ENCODE results near the gene NRL.

Gene NRL

DNA sequence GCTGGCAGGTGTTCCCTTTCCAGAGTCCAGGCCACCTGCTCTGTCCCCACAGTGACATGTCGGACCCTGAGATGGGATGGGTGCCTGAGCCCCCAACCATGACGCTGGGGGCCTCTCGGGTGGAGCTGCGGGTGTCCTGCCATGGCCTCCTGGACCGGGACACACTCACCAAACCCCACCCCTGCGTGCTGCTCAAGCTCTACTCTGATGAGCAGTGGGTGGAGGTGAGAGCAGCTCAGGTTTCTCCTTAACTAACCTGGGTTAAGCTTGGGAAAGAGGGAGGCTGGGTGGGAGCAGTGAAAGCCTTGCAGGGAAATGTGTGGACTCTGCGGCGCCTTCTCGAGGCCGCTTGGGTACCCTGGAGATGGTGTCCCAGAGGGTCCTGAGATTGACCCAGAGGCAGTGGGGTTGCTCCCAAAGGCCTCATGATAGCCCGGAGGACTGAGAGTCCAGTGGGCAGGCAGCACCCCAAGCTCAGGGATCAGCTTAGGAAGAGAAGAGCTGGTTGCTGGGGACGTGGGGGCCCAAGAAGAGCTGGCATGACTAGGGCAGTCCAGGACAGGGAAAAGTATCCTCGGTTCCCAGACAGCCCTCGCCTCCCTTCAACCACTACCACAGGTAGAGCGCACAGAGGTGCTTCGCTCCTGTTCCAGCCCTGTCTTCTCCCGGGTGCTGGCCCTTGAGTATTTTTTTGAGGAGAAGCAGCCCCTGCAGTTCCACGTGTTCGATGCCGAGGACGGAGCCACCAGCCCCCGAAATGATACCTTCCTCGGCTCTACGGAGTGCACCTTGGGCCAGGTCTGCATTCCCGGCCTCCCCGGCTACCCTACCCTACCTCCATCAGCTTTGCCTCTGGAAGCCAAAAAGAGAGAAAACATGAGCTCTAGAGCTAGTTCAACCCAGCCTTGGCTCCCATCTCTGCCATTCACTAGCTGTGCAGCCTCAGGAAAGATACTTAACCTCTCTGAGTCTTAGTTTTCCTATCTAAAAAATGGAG lies 41.6 kb downstream of the NRL start:
- H3K36me3 ChIP-seq (replicated peaks; ENCODE audit: low read depth, low read length), result no peaks in the 10 kb centered on the region
- no peak for TF ChIP-seq EZH2phosphoT487 (IDR thresholded peaks at IDR 0.05; ENCODE audit: low read depth)
- TF ChIP-seq, protein P1, sequence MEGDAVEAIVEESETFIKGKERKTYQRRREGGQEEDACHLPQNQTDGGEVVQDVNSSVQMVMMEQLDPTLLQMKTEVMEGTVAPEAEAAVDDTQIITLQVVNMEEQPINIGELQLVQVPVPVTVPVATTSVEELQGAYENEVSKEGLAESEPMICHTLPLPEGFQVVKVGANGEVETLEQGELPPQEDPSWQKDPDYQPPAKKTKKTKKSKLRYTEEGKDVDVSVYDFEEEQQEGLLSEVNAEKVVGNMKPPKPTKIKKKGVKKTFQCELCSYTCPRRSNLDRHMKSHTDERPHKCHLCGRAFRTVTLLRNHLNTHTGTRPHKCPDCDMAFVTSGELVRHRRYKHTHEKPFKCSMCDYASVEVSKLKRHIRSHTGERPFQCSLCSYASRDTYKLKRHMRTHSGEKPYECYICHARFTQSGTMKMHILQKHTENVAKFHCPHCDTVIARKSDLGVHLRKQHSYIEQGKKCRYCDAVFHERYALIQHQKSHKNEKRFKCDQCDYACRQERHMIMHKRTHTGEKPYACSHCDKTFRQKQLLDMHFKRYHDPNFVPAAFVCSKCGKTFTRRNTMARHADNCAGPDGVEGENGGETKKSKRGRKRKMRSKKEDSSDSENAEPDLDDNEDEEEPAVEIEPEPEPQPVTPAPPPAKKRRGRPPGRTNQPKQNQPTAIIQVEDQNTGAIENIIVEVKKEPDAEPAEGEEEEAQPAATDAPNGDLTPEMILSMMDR (IDR thresholded peaks at IDR 0.05; ENCODE audit: low read depth, low read length), result no peak
- no peak overlapping the region for H3K27ac ChIP-seq (ENCODE audit: low read length)
- no peak overlapping the region for H2AFZ ChIP-seq (ENCODE audit: low read depth, low read length)
- no peaks in the 10 kb centered on the region for H3K27me3 ChIP-seq (ENCODE audit: low read depth, low read length)
- no peaks in the 10 kb centered on the region for H3K79me2 ChIP-seq (ENCODE audit: low read length)
- no peaks in the 10 kb centered on the region for H4K20me1 ChIP-seq (ENCODE audit: insufficient read depth, low read length)
- H3K4me2 ChIP-seq (ENCODE audit: low read length), result no peak overlapping the region
- no peaks in the 10 kb centered on the region for H3K9me3 ChIP-seq (ENCODE audit: insufficient read depth, low read length)
- H3K4me1 ChIP-seq (ENCODE audit: low read length), result peaks cover 15% of the 10 kb centered on the region
- no peak overlapping the region for H3K9ac ChIP-seq (ENCODE audit: low read length)
- H3K4me3 ChIP-seq (ENCODE audit: low read length), result no peak overlapping the region

DNA sequence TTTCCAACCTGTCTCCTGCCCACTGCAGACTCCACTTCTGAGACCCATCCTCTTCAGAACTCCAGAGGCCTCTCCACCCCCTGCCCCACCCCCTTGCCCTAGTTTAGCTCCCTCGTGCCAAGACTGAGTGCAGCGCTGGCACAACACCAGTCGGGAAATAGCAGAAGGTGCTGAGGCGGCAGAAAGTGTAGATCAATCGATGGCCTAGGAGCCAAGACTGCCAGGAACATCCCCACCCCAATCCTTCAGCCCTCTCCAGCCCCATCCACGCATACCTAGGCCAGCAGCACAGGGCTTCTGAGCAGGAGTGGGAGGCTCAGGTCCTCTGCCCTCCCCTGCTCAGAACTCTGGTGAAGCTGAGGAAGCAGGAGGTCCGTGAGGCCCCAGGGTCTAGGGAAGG lies 42.3 kb downstream of the NRL start:
- H3K9ac ChIP-seq (ENCODE audit: low read length), result no peak overlapping the region
- H3K4me3 ChIP-seq (ENCODE audit: low read length), result no peak overlapping the region
- H4K20me1 ChIP-seq (ENCODE audit: insufficient read depth, low read length), result no peaks in the 10 kb centered on the region
- H3K4me1 ChIP-seq (ENCODE audit: low read length), result peaks cover 15% of the 10 kb centered on the region
- no peak overlapping the region for H3K4me2 ChIP-seq (ENCODE audit: low read length)
- H2AFZ ChIP-seq (ENCODE audit: low read depth, low read length), result no peak overlapping the region
- H3K9me3 ChIP-seq (ENCODE audit: insufficient read depth, low read length), result no peaks in the 10 kb centered on the region
- TF ChIP-seq EZH2phosphoT487 (IDR thresholded peaks at IDR 0.05; ENCODE audit: low read depth), result no peak
- TF ChIP-seq, protein P1 (IDR thresholded peaks at IDR 0.05; ENCODE audit: low read depth, low read length), result no peak
- no peaks in the 10 kb centered on the region for H3K27me3 ChIP-seq (ENCODE audit: low read depth, low read length)
- no peaks in the 10 kb centered on the region for H3K36me3 ChIP-seq (replicated peaks; ENCODE audit: low read depth, low read length)
- no peak overlapping the region for H3K27ac ChIP-seq (ENCODE audit: low read length)
- no peaks in the 10 kb centered on the region for H3K79me2 ChIP-seq (ENCODE audit: low read length)

DNA sequence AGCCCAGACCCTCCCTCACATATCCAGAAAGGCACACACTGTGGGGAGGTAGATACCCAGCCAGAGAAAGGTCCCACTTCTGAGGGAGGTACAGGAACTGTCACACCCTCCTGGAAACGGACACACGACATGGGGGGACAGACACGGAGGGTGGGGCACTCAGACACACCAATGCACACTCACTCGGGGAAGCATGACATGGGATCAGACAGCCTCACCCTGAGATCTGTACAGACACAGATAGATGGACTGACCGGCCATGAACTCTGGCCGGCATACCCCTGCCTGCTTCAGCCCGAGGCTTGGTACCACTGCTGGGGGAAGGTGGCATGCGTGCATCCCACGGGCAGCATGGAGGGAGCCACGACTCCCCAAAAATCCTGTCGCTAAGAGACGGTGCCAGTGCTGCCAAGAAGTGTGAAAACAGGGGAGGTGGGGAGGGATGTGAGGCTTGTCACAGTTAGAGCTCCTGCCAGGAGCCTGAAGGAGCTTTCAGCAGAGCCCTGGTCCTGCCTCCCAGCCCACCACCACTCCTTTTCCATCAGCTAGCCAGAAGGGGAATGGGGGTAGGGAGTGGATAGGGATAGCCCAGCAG lies 42.8 kb downstream of the NRL start:
- no peak overlapping the region for H3K4me2 ChIP-seq (ENCODE audit: low read length)
- H3K27me3 ChIP-seq (ENCODE audit: low read depth, low read length), result no peaks in the 10 kb centered on the region

More for the DNA sequence above, 42.8 kb downstream of the NRL start:
- H3K27ac ChIP-seq (ENCODE audit: low read length), result no peak overlapping the region
- peaks cover 15% of the 10 kb centered on the region for H3K4me1 ChIP-seq (ENCODE audit: low read length)
- no peak overlapping the region for H3K4me3 ChIP-seq (ENCODE audit: low read length)
- H3K79me2 ChIP-seq (ENCODE audit: low read length), result no peaks in the 10 kb centered on the region
- no peak overlapping the region for H2AFZ ChIP-seq (ENCODE audit: low read depth, low read length)
- no peaks in the 10 kb centered on the region for H3K36me3 ChIP-seq (replicated peaks; ENCODE audit: low read depth, low read length)
- TF ChIP-seq, protein P1 (IDR thresholded peaks at IDR 0.05; ENCODE audit: low read depth, low read length), result no peak
- TF ChIP-seq EZH2phosphoT487 (IDR thresholded peaks at IDR 0.05; ENCODE audit: low read depth), result no peak
- H3K9me3 ChIP-seq (ENCODE audit: insufficient read depth, low read length), result no peaks in the 10 kb centered on the region
- H3K9ac ChIP-seq (ENCODE audit: low read length), result no peak overlapping the region
- no peaks in the 10 kb centered on the region for H4K20me1 ChIP-seq (ENCODE audit: insufficient read depth, low read length)
